Hepatic stellate cell (primary cell): ENCODE measurements around the gene RALGAPA2.

ENCODE experiments used
- DNase-seq: peaks from one replicate; pipeline ENCODE4 v3.0.0; 2011; ENCODE audit warnings: low spot score

The RALGAPA2 gene

GRCh38 chr20:20459726-20460125 is 252.7 kb downstream of the RALGAPA2 start:
- no peak for DNase-seq

- no peak for DNase-seq
Measured at GRCh38 chr20:20457392-20458126, 254.9 kb downstream of the RALGAPA2 start.

- no peak for DNase-seq
Measured at GRCh38 chr20:20456741-20457140, 255.7 kb downstream of the RALGAPA2 start.

GRCh38 chr20:20455926-20456325 is 256.5 kb downstream of the RALGAPA2 start:
- DNase-seq, result no peak

GRCh38 chr20:20454850-20455627 is 257.4 kb downstream of the RALGAPA2 start:
- no peak for DNase-seq

- no peak for DNase-seq
Measured at GRCh38 chr20:20454367-20454766, 258.1 kb downstream of the RALGAPA2 start.

- peak; percentile 31 for DNase-seq
Measured at GRCh38 chr20:20452254-20452676, 260.2 kb downstream of the RALGAPA2 start.

- no peak for DNase-seq
Measured at GRCh38 chr20:20450521-20450920, 261.9 kb downstream of the RALGAPA2 start.

- DNase-seq, result no peak
Measured at GRCh38 chr20:20448881-20449280, 263.6 kb downstream of the RALGAPA2 start.

GRCh38 chr20:20447196-20447595 is 265.2 kb downstream of the RALGAPA2 start:
- DNase-seq, result no peak

GRCh38 chr20:20446425-20447015 is 265.9 kb downstream of the RALGAPA2 start:
- no peak for DNase-seq

- DNase-seq, result no peak
Measured at GRCh38 chr20:20446001-20446400, 266.4 kb downstream of the RALGAPA2 start.

GRCh38 chr20:20443504-20443903 is 268.9 kb downstream of the RALGAPA2 start:
- DNase-seq, result no peak

- no peak for DNase-seq
Measured at GRCh38 chr20:20442466-20442865, 270.0 kb downstream of the RALGAPA2 start.

GRCh38 chr20:20440886-20441658 is 271.4 kb downstream of the RALGAPA2 start:
- no peak for DNase-seq

GRCh38 chr20:20440481-20440880 is 272.0 kb downstream of the RALGAPA2 start:
- no peak for DNase-seq

- DNase-seq, result no peak
Measured at GRCh38 chr20:20439602-20440190, 272.7 kb downstream of the RALGAPA2 start.

- DNase-seq, result no peak
Measured at GRCh38 chr20:20437314-20437713, 275.1 kb downstream of the RALGAPA2 start.

- DNase-seq, result no peak
Measured at GRCh38 chr20:20436689-20437088, 275.8 kb downstream of the RALGAPA2 start.

GRCh38 chr20:20435453-20435852 is 277.0 kb downstream of the RALGAPA2 start:
- DNase-seq, result no peak

- no peak for DNase-seq
Measured at GRCh38 chr20:20432618-20433286, 279.7 kb downstream of the RALGAPA2 start.
